Hepatocyte (in vitro differentiated cells): Measurements from ENCODE around the gene RPL7A. TPM values are rescaled to one million over a fixed set of nuclear protein-coding genes. Genes with fewer than 3 reads are reported as not detected.

Experiments used
- DNase-seq: peaks from one replicate; pipeline ENCODE4 v3.0.0-alpha.2; 2016; ENCODE audit warnings: low spot score
- H2AFZ ChIP-seq: fragments of 200-600 bp; sonication (generic); 2 replicates; pipeline ENCODE4 v1.6.0; 2016; ENCODE audit warnings: antibody characterized with exemption, mild to moderate bottlenecking
- H3K27ac ChIP-seq: fragments of 200-600 bp; sonication (generic); 2 replicates; pipeline ENCODE4 v1.5.1; 2016; ENCODE audit warnings: mild to moderate bottlenecking
- H3K27me3 ChIP-seq: fragments of 200-600 bp; sonication (generic); 2 replicates; pipeline ENCODE4 v1.6.1; 2016
- H3K36me3 ChIP-seq: fragments of 200-600 bp; sonication (generic); replicated peaks from 2 replicates; pipeline ENCODE4 v1.5.1; 2016; ENCODE audit warnings: low read depth; ENCODE audit not compliant: insufficient read depth
- H3K4me1 ChIP-seq: fragments of 200-600 bp; sonication (generic); 2 replicates; pipeline ENCODE4 v1.5.1; 2016; ENCODE audit warnings: mild to moderate bottlenecking, moderate library complexity; ENCODE audit not compliant: insufficient read depth
- H3K4me2 ChIP-seq: fragments of 200-600 bp; sonication (generic); 2 replicates; pipeline ENCODE4 v1.6.0; 2016
- H3K4me3 ChIP-seq: fragments of 200-600 bp; sonication (generic); 2 replicates; pipeline ENCODE4 v1.5.1; 2016; ENCODE audit warnings: mild to moderate bottlenecking
- H3K79me2 ChIP-seq: fragments of 200-600 bp; sonication (generic); 2 replicates; pipeline ENCODE4 v1.6.0; 2017; ENCODE audit warnings: mild to moderate bottlenecking
- H3K9me2 ChIP-seq: fragments of 200-600 bp; sonication (generic); replicated peaks from 2 replicates; pipeline ENCODE4 v1.6.0; 2017; ENCODE audit warnings: mild to moderate bottlenecking; ENCODE audit not compliant: insufficient read depth
- H3K9me3 ChIP-seq: fragments of 200-600 bp; sonication (generic); 2 replicates; pipeline ENCODE4 v1.5.1; 2016; ENCODE audit warnings: low read depth, mild to moderate bottlenecking
- H4K20me1 ChIP-seq: fragments of 200-600 bp; sonication (generic); 2 replicates; pipeline ENCODE4 v1.6.0; 2016; ENCODE audit warnings: mild to moderate bottlenecking; ENCODE audit not compliant: insufficient read depth, poor library complexity, severe bottlenecking
- CTCF ChIP-seq: fragments of 200-600 bp; sonication (generic); IDR thresholded peaks from 2 replicates; pipeline ENCODE4 v1.5.1; 2016; ENCODE audit warnings: antibody characterized with exemption, mild to moderate bottlenecking; ENCODE audit not compliant: poor library complexity
- EZH2 ChIP-seq: fragments of 200-600 bp; sonication (generic); IDR thresholded peaks from 2 replicates; pipeline ENCODE4 v1.6.1; 2016; ENCODE audit warnings: antibody characterized with exemption, mild to moderate bottlenecking, borderline replicate concordance
- EZH2phosphoT487 ChIP-seq: fragments of 200-600 bp; sonication (generic); IDR thresholded peaks from one replicate; pipeline ENCODE4 v1.6.1; 2018; ENCODE audit warnings: antibody characterized with exemption, mild to moderate bottlenecking, low read depth, moderate library complexity; ENCODE audit not compliant: unreplicated experiment, severe bottlenecking
- WGBS: methylation state at CpG from one replicate; pipeline ENCODE4 v1.1.6; 2016; ENCODE audit warnings: low lambda C conversion rate; ENCODE audit errors: missing lambda C conversion rate; 5-methylcytosine and 5-hydroxymethylcytosine counted together
- polyA plus RNA-seq: library from polyadenylated mRNA; unstranded; fragments of >200 nt; fragmentation: Nextera tagmentation; extraction: Ambion mirVana; gene quantifications from 2 replicates; pipeline ENCODE4 v1.2.1, GENCODE V29; 2016
- total RNA-seq: library from RNA; depleted of rRNA; stranded (reverse); fragments of >200 nt; gene quantifications from 2 replicates; pipeline ENCODE4 v1.2.3, GENCODE V29; 2014

RPL7A gene
- total and polyA plus RNA-seq, 2 experiments from 2014 or later: 377 to 2,226 TPM

GRCh38 chr9:133351908-133352634, 4.1 kb downstream of the RPL7A start:
- no peak overlapping the region for H3K27ac ChIP-seq
- H3K4me1 ChIP-seq: peaks cover 20% of the 10 kb centered on the region
- H3K79me2 ChIP-seq: peaks cover 56% of the 10 kb centered on the region
- H3K9me3 ChIP-seq: no peaks in the 10 kb centered on the region
- WGBS: 80% methylated on average over 14 of the region's 14 CpGs
- H3K9me2 ChIP-seq: no peaks in the 10 kb centered on the region
- peak; percentile 64 for DNase-seq
- TF ChIP-seq EZH2: no peak
- peak; percentile 47 for TF ChIP-seq CTCF
- no peaks in the 10 kb centered on the region for H3K27me3 ChIP-seq
- H3K36me3 ChIP-seq: peaks cover 3% of the 10 kb centered on the region
- H2AFZ ChIP-seq: no peak overlapping the region
- H3K4me3 ChIP-seq: no peak overlapping the region
- peaks cover 19% of the 10 kb centered on the region for H4K20me1 ChIP-seq
- H3K4me2 ChIP-seq: no peak overlapping the region

GRCh38 chr9:133352635-133353340, 4.8 kb downstream of the RPL7A start:
- H3K4me1 ChIP-seq: peaks cover 27% of the 10 kb centered on the region
- H3K9me3 ChIP-seq: no peaks in the 10 kb centered on the region
- H3K27me3 ChIP-seq: no peaks in the 10 kb centered on the region
- no peak overlapping the region for H3K4me2 ChIP-seq
- H4K20me1 ChIP-seq: peaks cover 19% of the 10 kb centered on the region
- peaks cover 3% of the 10 kb centered on the region for H3K36me3 ChIP-seq
- DNase-seq: no peak
- 86% methylated on average over 8 of the region's 8 CpGs for WGBS
- TF ChIP-seq CTCF (no peak), EZH2phosphoT487 (no peak), EZH2 (no peak)
- H2AFZ ChIP-seq: no peak overlapping the region
- H3K79me2 ChIP-seq: peaks cover 59% of the 10 kb centered on the region
- no peaks in the 10 kb centered on the region for H3K9me2 ChIP-seq
- H3K27ac ChIP-seq: no peak overlapping the region
- H3K4me3 ChIP-seq: no peak overlapping the region

- Histone ChIP-seq H3K4me3 (no peak overlapping the region), H3K4me2 (no peak overlapping the region), H3K4me1 (peaks cover 28% of the 10 kb centered on the region), H3K9me3 (no peaks in the 10 kb centered on the region), H4K20me1 (peaks cover 19% of the 10 kb centered on the region), H3K36me3 (peaks cover 3% of the 10 kb centered on the region), H3K27me3 (no peaks in the 10 kb centered on the region), H3K79me2 (peaks cover 59% of the 10 kb centered on the region), H3K9me2 (no peaks in the 10 kb centered on the region), H2AFZ (no peak overlapping the region), H3K27ac (no peak overlapping the region)
- WGBS: 88% methylated on average over 5 of the region's 5 CpGs
- TF ChIP-seq EZH2 (no peak), EZH2phosphoT487 (no peak), CTCF (no peak)
- DNase-seq: no peak
Measured at GRCh38 chr9:133353548-133353947, 5.5 kb downstream of the RPL7A start.
